NOMO-1 treated with dmso at 0.1 percent for 144 hours (cell line): ENCODE results near the gene MDM2.
"Not testable (repeated sequence)": the region's sequence is repeated elsewhere in the genome, so short reads cannot be mapped to it uniquely, and the experiment has no call there.

ENCODE experiments used
- DNase-seq: peaks from one replicate; lab custom pipeline; 2025; ENCODE audit not compliant: unreplicated experiment; lab: John Stamatoyannopoulos, UW

Gene MDM2

DNA sequence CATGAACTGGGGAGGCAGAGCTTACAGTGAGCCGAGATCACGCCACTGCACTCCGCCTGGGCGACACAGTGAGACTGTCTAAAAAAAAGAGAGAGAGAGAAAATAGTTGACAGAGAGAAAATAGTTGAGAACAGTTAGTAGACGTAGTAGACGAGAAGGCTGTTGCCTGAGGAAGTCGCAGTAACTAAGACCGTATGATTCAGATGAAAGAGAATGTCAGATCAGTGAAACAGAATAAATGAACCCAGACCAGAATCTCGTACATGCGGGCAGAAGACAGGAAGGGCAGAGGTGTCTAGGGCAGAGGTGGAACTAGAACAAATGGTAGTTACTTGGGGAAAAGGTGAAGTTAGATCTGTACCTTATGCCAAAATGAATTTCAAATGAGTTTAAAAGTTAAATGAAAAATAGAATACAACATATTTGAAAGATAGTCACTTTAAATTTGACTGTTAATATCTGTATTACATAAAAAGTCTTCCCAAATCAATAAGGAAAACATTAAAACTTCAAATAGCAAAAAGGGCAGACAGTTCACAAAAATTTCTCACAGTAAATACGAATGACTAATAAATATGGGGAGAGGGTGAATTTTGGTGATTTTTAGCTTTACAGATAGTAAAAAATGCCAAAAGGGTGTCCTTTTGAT is 17.7 kb downstream of the MDM2 start:
- no peak for DNase-seq

DNA sequence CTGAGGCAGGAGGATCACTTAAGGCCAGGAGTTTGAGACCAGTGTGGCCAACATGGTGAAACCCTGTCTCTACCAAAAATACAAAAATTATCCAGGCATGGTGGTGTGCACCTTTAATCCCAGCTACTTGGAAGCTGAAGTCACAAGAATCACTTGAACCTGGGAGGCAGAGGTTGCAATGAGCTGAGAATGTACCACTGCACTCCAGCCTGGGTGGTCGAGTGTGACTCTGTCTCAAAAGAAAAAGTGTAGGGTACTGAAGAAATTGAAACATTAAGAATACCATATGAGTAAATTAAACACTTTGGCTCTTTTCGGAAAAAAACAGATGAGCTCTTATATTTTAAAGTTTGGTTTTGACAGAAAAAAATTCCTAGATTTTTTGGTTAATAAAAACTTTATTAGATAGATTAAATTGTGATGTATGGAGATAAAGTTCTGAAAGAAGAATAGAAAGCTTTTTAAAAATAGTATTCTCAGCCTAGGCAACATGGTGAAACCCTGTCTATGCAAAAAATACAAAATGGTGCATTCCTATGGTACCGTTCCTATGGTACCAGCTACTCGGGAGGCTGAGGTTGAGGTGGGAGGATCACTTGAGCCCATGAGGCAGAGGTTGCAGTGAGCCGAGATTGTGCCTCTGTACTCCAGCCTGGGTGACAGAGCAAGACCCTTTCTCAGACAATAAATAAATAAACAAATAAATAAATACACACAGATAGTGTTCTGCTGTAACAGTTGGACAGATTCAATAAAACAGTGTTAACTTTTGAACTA is 20.1 kb downstream of the MDM2 start:
- no peak for DNase-seq

DNA sequence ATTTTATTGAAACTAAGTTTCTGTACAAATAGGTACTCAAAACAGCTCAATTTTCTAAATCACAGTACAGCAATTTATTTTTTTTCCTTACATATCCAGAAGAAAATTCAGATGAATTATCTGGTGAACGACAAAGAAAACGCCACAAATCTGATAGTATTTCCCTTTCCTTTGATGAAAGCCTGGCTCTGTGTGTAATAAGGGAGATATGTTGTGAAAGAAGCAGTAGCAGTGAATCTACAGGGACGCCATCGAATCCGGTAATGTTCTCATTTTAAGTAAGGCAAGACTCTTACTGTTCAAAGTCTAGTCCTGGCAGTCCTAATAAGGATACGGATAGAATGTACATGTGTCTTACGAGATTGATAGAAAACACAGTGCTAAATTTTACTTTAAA is 20.7 kb downstream of the MDM2 start:
- DNase-seq, result no peak

DNA sequence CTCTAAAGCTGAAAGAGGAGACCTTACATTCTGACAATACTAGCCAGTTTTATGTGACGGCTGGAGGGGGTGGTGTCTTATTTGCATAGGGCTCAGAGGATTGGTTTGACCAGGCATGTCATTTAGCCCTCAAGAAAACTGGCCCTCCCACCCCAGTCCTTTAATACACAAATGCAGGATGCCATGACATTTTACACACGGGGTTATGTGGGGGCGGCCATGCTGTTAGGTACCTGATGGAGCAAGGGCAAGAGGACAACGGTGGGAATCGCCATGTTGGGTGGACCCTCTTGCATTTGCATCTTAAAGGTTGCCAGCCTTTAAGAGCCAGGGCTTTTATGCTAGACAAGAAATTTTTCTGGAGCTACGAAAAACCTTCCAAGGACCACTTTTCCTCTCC is 23.3 kb downstream of the MDM2 start:
- no peak for DNase-seq

DNA sequence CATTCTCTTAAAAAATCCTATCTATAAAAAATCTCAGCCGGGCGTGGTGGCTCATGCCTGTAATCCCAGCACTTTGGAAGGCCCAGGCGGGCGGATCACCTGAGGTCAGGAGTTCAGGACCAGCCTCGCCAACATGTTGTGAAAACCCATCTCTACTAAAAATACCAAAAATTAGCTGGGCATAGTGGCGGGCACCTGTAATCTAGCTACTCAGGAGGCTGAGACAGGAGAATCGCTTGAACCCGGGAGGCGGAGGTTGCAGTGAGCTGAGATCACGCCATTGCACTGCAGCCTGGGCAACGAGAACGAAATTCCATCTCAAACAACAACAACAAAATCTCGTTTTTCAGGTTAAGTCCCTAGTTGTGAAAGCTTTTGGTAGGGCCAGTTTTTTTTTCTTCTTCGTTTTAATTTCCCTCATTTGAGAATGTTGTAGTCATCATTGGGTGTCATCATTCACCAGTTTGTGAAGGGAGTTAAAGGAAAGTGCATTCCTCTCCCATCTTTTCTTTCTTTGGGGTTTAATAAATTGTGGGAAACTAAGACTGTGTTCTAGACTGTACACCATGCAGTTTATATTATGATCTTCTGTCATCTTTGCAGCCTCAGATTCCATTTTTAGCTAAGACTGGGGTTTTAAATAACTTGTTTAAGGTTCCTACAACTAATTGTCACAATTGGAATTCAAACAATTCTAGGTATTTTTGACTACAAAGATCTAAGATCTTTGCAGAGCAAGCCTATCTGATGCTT is 23.9 kb downstream of the MDM2 start:
- DNase-seq, result no peak

DNA sequence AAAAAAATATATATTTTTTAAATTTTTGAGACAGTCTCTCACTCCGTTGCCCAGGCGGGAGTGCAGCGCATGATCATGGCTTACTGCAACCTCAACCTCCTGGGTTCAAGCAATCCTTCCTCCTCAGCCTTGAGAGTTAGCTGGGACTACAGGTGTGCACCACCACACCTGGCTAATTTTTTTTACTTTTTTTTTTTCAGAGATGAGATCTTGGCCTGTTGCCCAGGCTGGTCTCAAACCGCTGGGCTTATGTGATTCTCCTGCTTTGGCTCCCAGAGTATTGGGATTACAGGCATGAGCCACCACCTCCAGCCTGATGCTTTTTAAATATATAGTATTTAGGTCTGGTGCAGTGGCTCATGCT is 24.5 kb downstream of the MDM2 start:
- DNase-seq, result no peak

DNA sequence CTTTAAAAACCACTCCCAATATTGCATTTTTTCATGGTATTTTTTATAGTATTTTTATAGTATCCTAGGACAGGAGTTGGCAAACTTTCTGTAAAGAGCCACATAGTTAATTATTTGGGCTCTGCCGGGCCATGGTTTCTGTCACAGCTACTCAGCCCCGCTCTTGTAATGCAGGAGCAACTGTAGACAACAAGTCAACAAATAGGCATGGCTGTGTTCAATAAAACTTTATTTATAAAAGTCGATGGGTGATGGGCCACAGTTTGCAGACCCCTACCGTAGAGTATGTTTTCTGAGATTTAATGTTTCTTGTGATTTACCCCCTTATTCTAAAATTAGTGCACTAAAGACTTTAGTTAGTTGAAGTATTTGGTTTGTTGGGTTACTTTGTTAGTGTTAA is 25.5 kb downstream of the MDM2 start:
- DNase-seq, result no peak

DNA sequence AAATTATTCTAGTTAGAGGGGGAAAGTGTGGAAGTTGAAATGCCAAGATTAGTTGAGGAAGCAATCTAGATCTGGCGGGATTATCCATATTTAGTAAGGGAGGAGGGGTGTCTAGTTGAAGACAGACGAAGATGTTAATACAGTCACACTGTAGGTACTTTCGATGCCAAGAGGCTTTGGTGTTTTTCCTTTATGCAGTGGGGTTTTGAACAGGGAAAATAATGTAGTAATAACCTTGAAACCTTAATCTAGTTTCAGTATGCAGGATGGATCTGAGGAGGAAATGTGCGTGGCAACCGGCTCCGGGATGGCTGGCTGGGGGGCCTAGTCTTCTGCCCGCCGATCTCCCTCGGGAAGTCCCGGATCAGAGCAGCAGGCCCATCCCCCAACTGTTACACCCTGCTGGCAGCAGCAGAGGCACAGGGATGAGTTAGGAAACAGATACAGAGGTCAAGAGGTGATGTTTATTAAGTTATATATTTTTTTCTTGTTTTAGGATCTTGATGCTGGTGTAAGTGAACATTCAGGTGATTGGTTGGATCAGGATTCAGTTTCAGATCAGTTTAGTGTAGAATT is 27.4 kb downstream of the MDM2 start:
- DNase-seq, result no peak

DNA sequence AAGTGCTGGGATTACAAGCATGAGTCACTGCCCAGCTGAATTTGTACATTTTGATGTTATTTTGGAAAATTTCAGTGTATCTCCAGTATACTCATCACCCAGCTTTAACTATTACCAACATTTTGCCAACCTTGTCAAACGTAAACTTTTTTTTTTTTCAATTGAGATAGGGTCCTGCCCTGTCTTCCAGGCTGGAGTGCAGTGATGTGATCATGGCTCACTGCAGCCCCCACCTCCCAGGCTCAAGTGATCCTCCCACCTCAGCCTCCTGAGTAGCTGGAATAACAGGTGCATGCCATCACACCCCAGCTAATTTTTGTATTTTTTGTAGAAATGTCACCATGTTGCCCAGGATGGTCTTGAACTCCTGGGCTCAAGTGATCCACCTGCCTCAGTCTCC is 29.2 kb downstream of the MDM2 start:
- DNase-seq, result no peak

DNA sequence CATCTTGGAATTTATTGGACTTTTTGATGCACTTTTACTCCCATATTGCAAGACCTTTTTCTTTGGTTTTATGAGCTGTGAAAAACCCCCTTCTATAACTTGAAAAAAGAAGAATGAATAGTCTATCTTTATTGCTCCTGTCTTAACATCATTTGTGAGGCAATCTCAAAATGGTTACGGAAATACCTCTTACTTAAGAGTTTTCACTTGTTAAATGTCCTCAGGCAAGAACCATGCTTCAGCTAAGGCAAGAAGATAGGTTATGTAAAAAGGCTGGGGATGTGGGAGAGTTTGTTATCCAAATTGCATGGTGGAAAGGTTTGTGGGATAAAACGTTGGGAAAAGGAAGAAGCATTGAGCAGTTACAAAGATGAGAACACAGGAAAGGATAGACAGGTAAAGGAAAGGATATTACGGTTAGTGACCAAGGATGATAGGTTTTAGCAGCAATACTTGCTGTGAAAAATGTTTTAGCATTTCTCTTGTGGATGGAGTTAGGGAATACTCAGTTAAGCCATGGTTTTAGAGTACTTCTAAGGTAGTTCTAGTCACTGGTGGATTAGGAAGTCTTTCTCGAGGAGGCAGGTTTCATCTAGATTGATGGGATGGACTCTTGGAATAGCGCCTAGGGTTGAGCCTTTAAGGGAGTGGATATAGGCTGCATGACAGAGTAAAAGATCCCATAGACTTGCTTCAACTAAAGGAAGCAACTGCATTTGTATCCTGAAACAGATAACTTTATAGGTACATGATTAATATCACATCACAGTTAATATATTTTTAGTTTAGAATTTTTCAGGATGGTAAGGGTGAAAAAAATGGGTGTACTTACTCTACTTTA is 30.3 kb downstream of the MDM2 start:
- no peak for DNase-seq

DNA sequence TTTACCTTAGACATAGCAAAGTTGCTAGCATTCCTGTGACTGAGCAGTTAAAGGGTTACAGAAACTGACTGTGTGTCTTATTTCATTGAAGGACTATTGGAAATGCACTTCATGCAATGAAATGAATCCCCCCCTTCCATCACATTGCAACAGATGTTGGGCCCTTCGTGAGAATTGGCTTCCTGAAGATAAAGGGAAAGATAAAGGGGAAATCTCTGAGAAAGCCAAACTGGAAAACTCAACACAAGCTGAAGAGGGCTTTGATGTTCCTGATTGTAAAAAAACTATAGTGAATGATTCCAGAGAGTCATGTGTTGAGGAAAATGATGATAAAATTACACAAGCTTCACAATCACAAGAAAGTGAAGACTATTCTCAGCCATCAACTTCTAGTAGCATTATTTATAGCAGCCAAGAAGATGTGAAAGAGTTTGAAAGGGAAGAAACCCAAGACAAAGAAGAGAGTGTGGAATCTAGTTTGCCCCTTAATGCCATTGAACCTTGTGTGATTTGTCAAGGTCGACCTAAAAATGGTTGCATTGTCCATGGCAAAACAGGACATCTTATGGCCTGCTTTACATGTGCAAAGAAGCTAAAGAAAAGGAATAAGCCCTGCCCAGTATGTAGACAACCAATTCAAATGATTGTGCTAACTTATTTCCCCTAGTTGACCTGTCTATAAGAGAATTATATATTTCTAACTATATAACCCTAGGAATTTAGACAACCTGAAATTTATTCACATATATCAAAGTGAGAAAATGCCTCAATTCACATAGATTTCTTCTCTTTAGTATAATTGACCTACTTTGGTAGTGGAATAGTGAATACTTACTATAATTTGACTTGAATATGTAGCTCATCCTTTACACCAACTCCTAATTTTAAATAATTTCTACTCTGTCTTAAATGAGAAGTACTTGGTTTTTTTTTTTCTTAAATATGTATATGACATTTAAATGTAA is 31.5 kb downstream of the MDM2 start:
- no peak for DNase-seq

DNA sequence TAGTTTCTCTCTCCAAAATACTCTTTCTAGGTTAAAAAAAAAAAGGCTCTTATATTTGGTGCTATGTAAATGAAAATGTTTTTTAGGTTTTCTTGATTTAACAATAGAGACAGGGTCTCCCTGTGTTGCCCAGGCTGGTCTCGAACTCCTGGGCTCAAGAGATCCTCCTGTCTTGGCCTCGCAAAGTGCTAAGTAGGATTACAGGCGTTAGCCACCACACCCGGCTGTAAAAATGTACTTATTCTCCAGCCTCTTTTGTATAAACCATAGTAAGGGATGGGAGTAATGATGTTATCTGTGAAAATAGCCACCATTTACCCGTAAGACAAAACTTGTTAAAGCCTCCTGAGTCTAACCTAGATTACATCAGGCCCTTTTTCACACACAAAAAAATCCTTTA is 33.2 kb downstream of the MDM2 start:
- DNase-seq, result not testable (repeated sequence)

DNA sequence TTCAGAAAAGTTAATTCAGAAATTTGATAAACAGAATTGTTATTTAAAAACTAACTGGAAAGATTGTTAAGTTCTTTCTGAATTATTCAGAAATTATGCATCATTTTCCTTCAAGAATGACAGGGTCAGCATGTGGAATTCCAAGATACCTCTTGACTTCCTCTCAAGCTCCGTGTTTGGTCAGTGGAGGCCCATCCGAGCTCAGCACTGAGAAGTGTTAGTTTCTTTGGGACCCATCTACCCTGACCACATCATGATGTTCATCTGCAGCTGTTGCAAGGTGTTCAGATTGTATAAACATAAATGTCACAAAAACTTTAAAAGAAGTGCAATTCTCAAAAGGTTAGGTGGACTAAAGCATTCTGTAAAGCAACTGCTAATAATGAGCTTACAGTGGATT is 33.7 kb downstream of the MDM2 start:
- no peak for DNase-seq

DNA sequence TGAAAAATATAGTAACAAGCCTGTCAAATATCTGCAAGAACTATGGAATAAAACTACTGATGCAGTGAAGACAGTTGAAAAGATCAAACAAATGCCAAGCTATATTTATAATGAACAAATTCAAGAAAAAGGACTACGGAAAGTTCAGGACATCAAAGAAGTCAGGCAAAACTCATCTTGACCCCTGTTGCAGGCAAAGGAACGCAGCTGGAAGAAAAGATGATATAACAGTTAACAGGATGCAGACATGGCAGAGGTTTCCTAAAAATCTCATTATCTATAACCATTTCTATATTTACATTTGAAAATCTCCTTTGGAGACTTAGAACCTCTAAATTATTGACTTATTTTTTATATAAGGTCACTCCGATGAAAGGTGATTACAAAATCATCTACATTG is 34.1 kb downstream of the MDM2 start:
- DNase-seq, result no peak

DNA sequence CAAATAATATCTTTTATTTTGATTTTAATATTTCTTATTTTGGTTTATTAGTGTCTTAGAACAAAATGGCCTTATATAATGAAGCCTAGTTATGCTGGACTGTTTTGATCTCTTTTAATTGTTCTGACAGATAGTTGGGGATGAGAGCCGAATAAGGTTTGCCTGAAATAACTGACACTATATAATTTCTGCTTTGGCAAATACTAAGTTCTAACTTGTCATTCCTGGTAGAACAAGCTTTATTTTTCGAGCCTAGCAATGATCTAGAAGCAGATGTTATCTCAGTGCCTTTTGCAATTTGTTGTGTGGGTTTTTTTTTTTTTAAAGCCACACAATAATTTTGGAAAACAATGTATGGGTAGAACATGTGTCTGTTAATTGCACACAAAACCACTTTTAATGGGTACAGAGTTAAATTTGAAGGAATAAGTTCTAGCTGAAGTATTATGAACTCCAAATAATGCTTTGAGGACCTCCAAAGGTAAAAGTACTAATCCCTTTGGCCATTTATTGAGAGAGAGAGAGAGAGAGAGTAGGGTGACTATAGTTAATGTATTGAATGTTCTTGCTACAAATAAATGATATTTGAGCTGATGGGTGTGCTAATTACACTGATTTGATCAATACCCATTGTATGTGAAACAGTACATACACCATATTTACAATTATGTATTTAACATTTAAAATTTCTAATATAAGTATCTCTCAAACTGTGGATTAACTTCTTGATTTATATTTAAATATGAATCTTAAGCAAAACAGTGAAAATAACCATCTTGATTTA is 35.0 kb downstream of the MDM2 start:
- DNase-seq, result no peak

DNA sequence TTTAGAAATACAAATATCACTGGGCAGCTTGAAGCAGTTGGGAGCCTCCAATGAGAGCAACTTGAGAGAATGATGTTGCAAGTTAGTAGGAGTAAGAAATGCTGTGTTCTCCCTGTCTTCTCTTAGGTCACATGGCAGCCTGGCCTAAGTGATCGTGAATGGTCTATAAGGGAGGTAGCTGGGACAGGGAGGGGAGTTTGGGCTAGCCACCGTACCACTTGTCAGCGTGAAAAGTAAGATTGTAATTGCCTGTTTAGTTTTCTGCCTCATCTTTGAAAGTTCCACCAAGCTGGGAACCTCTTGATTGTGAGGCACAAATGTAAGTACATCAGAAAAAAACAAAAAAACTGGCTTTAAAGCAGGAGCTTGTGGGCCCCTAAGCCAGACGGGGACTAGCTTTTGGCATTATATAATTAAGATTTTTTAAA is 36.4 kb downstream of the MDM2 start:
- DNase-seq, result no peak

DNA sequence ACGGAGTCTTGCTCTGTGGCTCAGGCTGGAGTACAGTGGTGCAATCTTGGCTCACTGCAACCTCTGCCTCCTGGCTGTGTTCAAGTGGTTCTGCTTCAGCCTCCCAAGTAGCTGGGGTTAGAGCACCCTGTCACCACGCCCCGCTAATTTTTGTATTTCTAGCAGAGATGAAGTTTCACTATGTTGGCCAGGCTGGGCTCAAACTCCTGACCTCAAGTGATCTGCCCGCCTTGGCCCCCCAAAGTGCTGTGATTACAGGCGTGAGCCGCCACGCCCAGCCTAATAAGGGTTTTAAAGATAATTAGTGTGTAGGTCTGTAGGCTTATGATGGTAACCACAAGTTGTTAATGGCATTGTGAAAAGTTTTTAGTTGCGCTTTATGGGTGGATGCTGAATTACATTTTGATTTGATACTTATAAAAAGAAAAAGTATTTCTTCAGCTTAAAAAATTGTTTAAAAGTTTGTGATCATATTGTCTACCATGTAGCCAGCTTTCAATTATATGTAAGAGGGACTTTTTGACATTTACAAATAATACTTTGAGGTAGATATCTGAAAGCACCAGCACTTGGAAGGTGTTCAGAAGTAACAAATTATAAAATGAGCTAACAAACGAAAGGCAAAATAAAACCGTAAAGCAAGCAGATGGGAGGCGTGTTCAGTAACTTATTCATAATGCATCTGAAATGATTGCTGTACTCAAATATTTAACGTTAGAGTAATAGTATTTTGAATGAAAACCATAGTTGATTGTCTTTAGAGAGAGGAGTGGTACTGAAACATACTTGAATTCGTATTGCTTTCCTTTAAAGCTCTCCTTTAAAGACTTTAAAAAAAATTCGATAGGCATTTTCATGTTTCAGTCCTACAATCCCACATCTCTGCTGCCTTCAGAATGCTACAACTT is 37.1 kb downstream of the MDM2 start:
- DNase-seq, result no peak

DNA sequence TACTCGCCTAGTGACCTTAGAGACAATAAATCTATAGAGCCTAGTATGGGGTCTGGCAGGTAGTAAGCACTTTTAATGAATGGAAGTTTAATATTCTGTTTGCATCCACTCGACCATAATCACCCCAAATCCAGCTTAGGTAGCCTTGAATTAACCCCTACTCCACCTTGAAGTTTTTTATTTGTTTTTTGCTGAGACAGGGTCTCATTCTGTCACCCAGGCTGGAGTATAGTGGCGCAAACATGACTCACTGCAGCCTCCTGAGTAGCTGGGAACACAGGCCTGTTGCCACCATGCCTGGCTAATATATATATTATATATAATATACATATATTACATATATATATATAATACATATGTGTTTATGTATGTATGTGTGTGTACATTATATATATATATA is 38.8 kb downstream of the MDM2 start:
- DNase-seq, result no peak
